ENCODE results near the gene CABLES1.

Gene CABLES1

DNA sequence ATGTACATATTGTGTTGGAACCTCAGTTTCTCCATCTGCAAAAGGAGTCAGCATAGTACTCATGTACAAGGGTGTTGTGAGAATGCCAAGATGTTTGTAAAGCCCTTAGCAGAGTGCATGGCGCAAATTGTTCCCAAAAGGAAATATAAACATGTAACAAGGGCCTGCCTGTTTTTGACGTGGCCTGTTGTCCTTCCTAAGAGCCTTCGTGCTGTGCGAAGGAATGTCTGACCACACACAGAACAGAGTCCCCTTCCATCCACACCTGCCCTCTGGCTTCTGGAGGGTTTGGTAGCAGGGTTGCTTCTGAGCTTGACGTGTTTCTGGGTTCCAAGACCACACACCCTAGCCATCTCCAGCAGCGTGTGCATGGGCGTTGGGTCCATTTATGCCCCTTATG, 34.9 kb downstream of the CABLES1 start:
- POLR2A ChIA-PET = no interaction called here
- no peak overlapping the region for H3K4me3 ChIP-seq (ENCODE audit: low read depth, low read length)
- H3K9me3 ChIP-seq (ENCODE audit: control insufficient read depth, insufficient read depth, low read depth, low read length) = no peaks in the 10 kb centered on the region
- H3K27ac ChIP-seq (ENCODE audit: extremely low read depth, low read depth, low read length) = no peak overlapping the region
- H3K4me1 ChIP-seq (ENCODE audit: control insufficient read depth, insufficient read depth, low read length) = no peaks in the 10 kb centered on the region
- TF ChIP-seq SP3 (tag by site-specific recombination; IDR thresholded peaks at IDR 0.05) (no peak), ZNF660 (tag by site-specific recombination; IDR thresholded peaks at IDR 0.05) (no peak), ZNF654 (tag by site-specific recombination; IDR thresholded peaks at IDR 0.05; ENCODE audit: low read depth) (no peak), ZNF133 (tag by site-specific recombination; IDR thresholded peaks at IDR 0.05) (no peak), ZBTB48 (tag by site-specific recombination; IDR thresholded peaks at IDR 0.05) (no peak), ZFP3 (tag by site-specific recombination; IDR thresholded peaks at IDR 0.05; ENCODE audit: low read depth) (no peak), ZNF366 (tag by site-specific recombination; conservative IDR thresholded peaks at IDR 0.05) (no peak), ZBTB8A (tag by site-specific recombination; IDR thresholded peaks at IDR 0.05) (no peak)
- TF ChIP-seq, protein P1, sequence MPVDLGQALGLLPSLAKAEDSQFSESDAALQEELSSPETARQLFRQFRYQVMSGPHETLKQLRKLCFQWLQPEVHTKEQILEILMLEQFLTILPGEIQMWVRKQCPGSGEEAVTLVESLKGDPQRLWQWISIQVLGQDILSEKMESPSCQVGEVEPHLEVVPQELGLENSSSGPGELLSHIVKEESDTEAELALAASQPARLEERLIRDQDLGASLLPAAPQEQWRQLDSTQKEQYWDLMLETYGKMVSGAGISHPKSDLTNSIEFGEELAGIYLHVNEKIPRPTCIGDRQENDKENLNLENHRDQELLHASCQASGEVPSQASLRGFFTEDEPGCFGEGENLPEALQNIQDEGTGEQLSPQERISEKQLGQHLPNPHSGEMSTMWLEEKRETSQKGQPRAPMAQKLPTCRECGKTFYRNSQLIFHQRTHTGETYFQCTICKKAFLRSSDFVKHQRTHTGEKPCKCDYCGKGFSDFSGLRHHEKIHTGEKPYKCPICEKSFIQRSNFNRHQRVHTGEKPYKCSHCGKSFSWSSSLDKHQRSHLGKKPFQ (tag by site-specific recombination; IDR thresholded peaks at IDR 0.05) = no peak
- CTCF ChIA-PET = no interaction called here
- H3K36me3 ChIP-seq (ENCODE audit: control insufficient read depth in 2 of 2, insufficient read depth in 1 of 2, low read length in 2 of 2) = no peaks in the 10 kb centered on the region

DNA sequence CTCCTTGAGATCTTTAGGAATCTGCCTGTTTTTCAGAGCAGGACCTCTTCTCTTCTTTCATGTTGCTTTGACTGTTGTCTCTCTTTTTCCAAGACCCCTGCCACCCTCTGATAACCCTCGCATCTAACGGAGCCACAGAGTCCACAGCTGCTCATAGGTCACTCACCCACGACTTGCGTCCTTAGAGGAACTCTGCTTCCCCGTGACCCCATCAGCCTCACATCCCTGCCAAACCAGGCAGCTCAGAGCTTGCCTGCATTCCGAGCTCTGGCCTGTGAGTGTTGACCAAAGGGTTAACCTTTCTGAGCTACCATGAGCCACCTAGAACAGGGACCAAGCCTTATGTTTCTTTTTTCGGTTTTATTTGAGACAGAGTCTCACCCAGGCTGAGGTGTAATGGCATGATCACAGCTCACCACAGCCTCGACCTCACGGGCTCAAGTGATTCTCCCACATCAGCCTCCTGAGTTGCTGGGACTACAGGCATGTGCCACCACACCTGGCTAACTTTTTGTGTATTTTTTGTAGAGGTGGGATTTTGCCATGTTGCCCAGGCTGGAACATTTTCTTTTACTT, 36.4 kb downstream of the CABLES1 start:
- ChIA-PET POLR2A (no interaction called here), CTCF (interaction anchor here (0.7 kb wide), 1 partner anchor 32 kb away, joined by 3 read pairs; no protein-coding TSS in a partner anchor)
- no peaks in the 10 kb centered on the region for H3K36me3 ChIP-seq (ENCODE audit: control insufficient read depth in 2 of 2, insufficient read depth in 1 of 2, low read length in 2 of 2)
- no peak overlapping the region for H3K27ac ChIP-seq (ENCODE audit: extremely low read depth, low read depth, low read length)
- no peaks in the 10 kb centered on the region for H3K9me3 ChIP-seq (ENCODE audit: control insufficient read depth, insufficient read depth, low read depth, low read length)
- no peaks in the 10 kb centered on the region for H3K4me1 ChIP-seq (ENCODE audit: control insufficient read depth, insufficient read depth, low read length)
- H3K4me3 ChIP-seq (ENCODE audit: low read depth, low read length) = no peak overlapping the region
- TF ChIP-seq, protein P2, sequence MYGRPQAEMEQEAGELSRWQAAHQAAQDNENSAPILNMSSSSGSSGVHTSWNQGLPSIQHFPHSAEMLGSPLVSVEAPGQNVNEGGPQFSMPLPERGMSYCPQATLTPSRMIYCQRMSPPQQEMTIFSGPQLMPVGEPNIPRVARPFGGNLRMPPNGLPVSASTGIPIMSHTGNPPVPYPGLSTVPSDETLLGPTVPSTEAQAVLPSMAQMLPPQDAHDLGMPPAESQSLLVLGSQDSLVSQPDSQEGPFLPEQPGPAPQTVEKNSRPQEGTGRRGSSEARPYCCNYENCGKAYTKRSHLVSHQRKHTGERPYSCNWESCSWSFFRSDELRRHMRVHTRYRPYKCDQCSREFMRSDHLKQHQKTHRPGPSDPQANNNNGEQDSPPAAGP (tag by site-specific recombination; IDR thresholded peaks at IDR 0.05) = no peak
- TF ChIP-seq ZNF596 (tag by site-specific recombination; IDR thresholded peaks at IDR 0.05) (no peak), CTCF (tag by site-specific recombination; IDR thresholded peaks at IDR 0.05) (no peak), ZNF10 (tag by site-specific recombination; IDR thresholded peaks at IDR 0.05) (no peak), PRDM1 (tag by site-specific recombination; IDR thresholded peaks at IDR 0.05) (no peak), ZSCAN18 (tag by site-specific recombination; IDR thresholded peaks at IDR 0.05) (no peak), YY2 (tag by site-specific recombination; IDR thresholded peaks at IDR 0.05) (no peak), ZIC2 (tag by site-specific recombination; IDR thresholded peaks at IDR 0.05) (no peak), ZFP3 (tag by site-specific recombination; IDR thresholded peaks at IDR 0.05; ENCODE audit: low read depth) (no peak)
